GM12875 (cell line): ENCODE data around the gene PAN2.
A peak's percentile ranks its signal among the peaks of the same experiment; 100 is the strongest.
"Not testable (repeated sequence)": the region's sequence is repeated elsewhere in the genome, so short reads cannot be mapped to it uniquely, and the experiment has no call there.

ENCODE experiments used
- H3K4me3 ChIP-seq: one replicate; pipeline ENCODE4 v1.5.1; 2011; ENCODE audit warnings: low read depth, low read length, control low read depth
- CTCF ChIP-seq: IDR thresholded peaks from 2 replicates; pipeline ENCODE4 v1.5.1; 2011; ENCODE audit warnings: low read depth, mild to moderate bottlenecking, control low read depth, inconsistent platforms, low read length, moderate library complexity, borderline replicate concordance; ENCODE audit not compliant: insufficient read depth

The PAN2 gene

GRCh38 chr12:56351325-56351724 is 17.5 kb upstream of the PAN2 start:
- TF ChIP-seq CTCF: no peak

GRCh38 chr12:56350662-56351061 is 16.9 kb upstream of the PAN2 start:
- no peak overlapping the region for H3K4me3 ChIP-seq
- no peak for TF ChIP-seq CTCF

More at GRCh38 chr12:56351325-56351724, 17.5 kb upstream of the PAN2 start:
- H3K4me3 ChIP-seq: no peak overlapping the region

GRCh38 chr12:56348776-56349175 is 15.0 kb upstream of the PAN2 start:
- H3K4me3 ChIP-seq: no peak overlapping the region
- TF ChIP-seq CTCF: no peak

GRCh38 chr12:56347255-56347654 is 13.5 kb upstream of the PAN2 start:
- H3K4me3 ChIP-seq: not testable (repeated sequence)

- H3K4me3 ChIP-seq: no peak overlapping the region
- 0 out of 2 replicates have a peak, but pooled peaks have one; percentile 12 for TF ChIP-seq CTCF
These were observed 12.9 kb upstream of the PAN2 start for GRCh38 chr12:56346675-56347074.

GRCh38 chr12:56342290-56342689 is 8.5 kb upstream of the PAN2 start:
- H3K4me3 ChIP-seq: not testable (repeated sequence)

- no peak overlapping the region for H3K4me3 ChIP-seq
- TF ChIP-seq CTCF: no peak
These were observed 7.8 kb upstream of the PAN2 start for GRCh38 chr12:56341616-56342015.

- peak overlapping the region; percentile 44 for H3K4me3 ChIP-seq
- TF ChIP-seq CTCF: no peak
These were observed 5.3 kb upstream of the PAN2 start for GRCh38 chr12:56339158-56339422.
